ENCODE data around the gene CAPN5. TPM values are rescaled to one million over a fixed set of nuclear protein-coding genes. Genes with fewer than 3 reads are reported as not detected.

CAPN5 gene
- total and polyA plus RNA-seq, 10 of the 15 experiments (the other 5 are each of a cell fraction or from before 2014, with no cell fraction given) = 0.02 to 0.33 (median 0.07) TPM; not detected in 3

GRCh38 chr11:77065878-77066228 lies 918 bp upstream of the CAPN5 start (continued):
- TF ChIP-seq NFXL1 (IDR thresholded peaks at IDR 0.05; ENCODE audit: borderline replicate concordance) (no peak), RAD21 (IDR thresholded peaks at IDR 0.05; ENCODE audit: insufficient read depth, low read depth, low read length) (no peak), ZNF384 (IDR thresholded peaks at IDR 0.05; ENCODE audit: borderline replicate concordance, low read depth, low read length) (no peak), NFYB (IDR thresholded peaks at IDR 0.05; ENCODE audit: insufficient read depth, low read depth, low read length) (no peak), NFIC (IDR thresholded peaks at IDR 0.05; ENCODE audit: low read depth, low read length) (no peak)

GRCh38 chr11:77067861-77068443 lies 1.2 kb downstream of the CAPN5 start:
- ATAC-seq = no peak
- DNase-seq (ENCODE audit: low read depth, low spot score) = no peak
- FAIRE-seq = no peak
- Histone ChIP-seq H2AFZ (ENCODE audit: control insufficient read depth, low read depth, low read length) (no peak overlapping the region), H3K4me1 (ENCODE audit: control insufficient read depth, insufficient read depth, low read length) (peaks cover 6% of the 10 kb centered on the region), H3K27ac (ENCODE audit: control insufficient read depth, insufficient read depth) (no peak overlapping the region), H3K27me3 (replicated peaks in 1 of 2; ENCODE audit: control insufficient read depth in 2 of 2, insufficient read depth in 2 of 2, low read length in 1 of 2) (peaks cover 0 to 1% of the 10 kb centered on the region in 2 experiments; a peak in 2 of 4 replicates), H3K79me2 (ENCODE audit: control insufficient read depth, insufficient read depth, low read length) (no peaks in the 10 kb centered on the region), H3K4me2 (ENCODE audit: control insufficient read depth, insufficient read depth) (no peak overlapping the region), H4K20me1 (ENCODE audit: control insufficient read depth, insufficient read depth) (no peaks in the 10 kb centered on the region), H3K9ac (ENCODE audit: control insufficient read depth, insufficient read depth, low read length) (no peak overlapping the region), H3K4me3 (no peak overlapping the region), H3K36me3 (ENCODE audit: control insufficient read depth in 2 of 2, insufficient read depth in 2 of 2, low read length in 1 of 2) (no peaks in the 10 kb centered on the region), H3K9me3 (replicated peaks; ENCODE audit: control insufficient read depth, insufficient read depth, low read length) (no peaks in the 10 kb centered on the region)
- POLR2A ChIA-PET = no interaction called here
- no TSS peak for BruUV-seq (replicated peaks)
- CTCF ChIA-PET = interaction anchor here (0.5 kb wide), 1 partner anchor 89 kb away, joined by 3 read pairs; no protein-coding TSS in a partner anchor
- SMC1A ChIA-PET (ENCODE audit: uncharacterized antibody, unreplicated experiment) = no interaction called here
- TF ChIP-seq POU2F2 (IDR thresholded peaks at IDR 0.05; ENCODE audit: borderline replicate concordance, low read depth, low read length) (no peak), SIN3A (IDR thresholded peaks at IDR 0.05; ENCODE audit: low read depth, low read length) (no peak), TAF1 (IDR thresholded peaks at IDR 0.05; ENCODE audit: borderline replicate concordance, low read depth, low read length) (no peak), ZBTB33 (IDR thresholded peaks at IDR 0.05) (no peak), SPI1 (IDR thresholded peaks at IDR 0.05; ENCODE audit: borderline replicate concordance, insufficient read depth, low read depth, low read length) (no peak), CEBPB (IDR thresholded peaks at IDR 0.05; ENCODE audit: borderline replicate concordance in 1 of 2, low read depth in 2 of 2, low read length in 2 of 2) (no peak), JUND (IDR thresholded peaks at IDR 0.05; ENCODE audit: low read depth, low read length) (no peak), CUX1 (IDR thresholded peaks at IDR 0.05; ENCODE audit: insufficient replicate concordance, low read depth, low read length) (no peak), GATAD2B (conservative IDR thresholded peaks at IDR 0.05; ENCODE audit: low read depth) (no peak), SMAD5 (IDR thresholded peaks at IDR 0.05; ENCODE audit: low read depth) (no peak), SUZ12 (IDR thresholded peaks at IDR 0.05; ENCODE audit: unreplicated experiment) (no peak)
- in situ Hi-C loops (cut with MboI) (no loop called here), intact Hi-C loops (cut with micrococcal nuclease; ENCODE audit: unreplicated experiment) (no loop called here)
- RAD21 ChIA-PET (ENCODE audit: unreplicated experiment) = no interaction called here
- 68% methylated on average over 8 of the region's 8 CpGs for WGBS (ENCODE audit: insufficient coverage, insufficient replicate concordance, low lambda C conversion rate, missing lambda C conversion rate)
